SK-N-MC (cell line): ENCODE data around the gene MRPL19.
A peak's percentile ranks its signal among the peaks of the same experiment; 100 is the strongest.
"Not testable (repeated sequence)": the region's sequence is repeated elsewhere in the genome, so short reads cannot be mapped to it uniquely, and the experiment has no call there.

ENCODE experiments used
- DNase-seq: peaks from one replicate; pipeline ENCODE4 v3.0.0-alpha.2; 2011; ENCODE audit warnings: low read depth, low spot score
- H3K27ac ChIP-seq: fragments of 200-600 bp; sonication (generic); 2 replicates; pipeline ENCODE4 v1.5.1; 2016; ENCODE audit warnings: mixed run types
- H3K36me3 ChIP-seq: fragments of 200-600 bp; sonication (generic); 2 replicates; pipeline ENCODE4 v1.6.1; 2017; ENCODE audit warnings: antibody characterized with exemption, low read length, mixed read lengths; ENCODE audit not compliant: insufficient read depth
- H3K4me3 ChIP-seq: fragments of 200-600 bp; sonication (generic); 2 replicates; pipeline ENCODE4 v1.5.1; 2016
- H3K9ac ChIP-seq: fragments of 200-600 bp; sonication (generic); 2 replicates; pipeline ENCODE4 v1.8.0; 2017; ENCODE audit warnings: mixed run types, mixed read lengths; ENCODE audit not compliant: insufficient read length
- H3K9me3 ChIP-seq: fragments of 200-600 bp; sonication (generic); 2 replicates; pipeline ENCODE4 v1.6.1; 2017; ENCODE audit warnings: low read depth, mild to moderate bottlenecking, antibody characterized with exemption, low read length, moderate library complexity, mixed read lengths
- EZH2 ChIP-seq: fragments of 200-600 bp; sonication (generic); IDR thresholded peaks from one replicate; pipeline ENCODE4 v1.6.1; 2017; ENCODE audit warnings: antibody characterized with exemption
- FOXP2 ChIP-seq: optimal IDR thresholded peaks from 2 replicates; pipeline ENCODE3; 2011; ENCODE audit warnings: mild to moderate bottlenecking, moderate library complexity; ENCODE audit not compliant: insufficient read depth; ENCODE audit errors: extremely low read length, control extremely low read depth
- POLR2AphosphoS5 ChIP-seq: IDR thresholded peaks from 2 replicates; pipeline ENCODE4 v1.6.1; 2012; ENCODE audit warnings: mild to moderate bottlenecking, low read depth, low read length, borderline replicate concordance

The MRPL19 gene

GRCh38 chr2:75707901-75708300 is 61.3 kb downstream of the MRPL19 start:
- 0 out of 2 replicates have a peak overlapping the region, but pooled peaks have one; percentile 5 for H3K27ac ChIP-seq
- no peak for DNase-seq
- H3K9me3 ChIP-seq = no peaks in the 10 kb centered on the region
- TF ChIP-seq FOXP2 = no peak
- no peak for TF ChIP-seq POLR2AphosphoS5
- TF ChIP-seq EZH2 = no peak
- peak overlapping the region; percentile 3; the same call in 1 of the 2 replicates for H3K4me3 ChIP-seq
- no peak overlapping the region for H3K9ac ChIP-seq
- peaks cover 47% of the 10 kb centered on the region for H3K36me3 ChIP-seq

GRCh38 chr2:75709297-75709696 is 62.7 kb downstream of the MRPL19 start:
- H3K4me3 ChIP-seq = peak overlapping the region; percentile 96
- H3K27ac ChIP-seq = peak overlapping the region; percentile 11
- DNase-seq = no peak
- peaks cover 34% of the 10 kb centered on the region for H3K36me3 ChIP-seq
- TF ChIP-seq EZH2 (no peak), POLR2AphosphoS5 (no peak)
- peak overlapping the region; percentile 97 for H3K9ac ChIP-seq
- H3K9me3 ChIP-seq = no peaks in the 10 kb centered on the region

DNA sequence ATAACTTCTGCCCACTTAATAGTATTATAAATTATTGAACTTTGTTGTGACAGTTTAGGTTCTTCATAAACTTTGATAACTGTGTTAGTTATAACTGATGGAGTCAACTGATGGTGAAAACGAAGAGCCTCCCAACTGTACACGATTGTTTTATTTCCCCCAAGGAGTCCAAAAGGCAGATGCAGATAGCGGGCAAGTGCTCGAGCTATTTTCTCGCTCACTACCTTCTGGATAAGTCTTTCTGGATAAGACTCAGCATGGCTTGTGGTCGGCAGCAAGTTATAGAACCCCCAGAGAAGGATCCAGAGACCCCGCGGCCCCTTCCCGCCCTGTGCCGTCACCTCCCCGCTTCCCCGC is 63.6 kb downstream of the MRPL19 start:
- peak overlapping the region; percentile 97 for H3K9ac ChIP-seq
- H3K4me3 ChIP-seq = peak overlapping the region; percentile 96
- no peak for TF ChIP-seq POLR2AphosphoS5
- TF ChIP-seq EZH2 = no peak
- TF ChIP-seq FOXP2 = no peak
- H3K9me3 ChIP-seq = no peaks in the 10 kb centered on the region
- peaks cover 25% of the 10 kb centered on the region for H3K36me3 ChIP-seq
- no peak for DNase-seq
- peak overlapping the region; percentile 91 for H3K27ac ChIP-seq

GRCh38 chr2:75710577-75711253 is 64.1 kb downstream of the MRPL19 start, which contains the start of gene GCFC2:
Gene GCFC2 (minus strand): TSS chr2:75710915. CDS start chr2:75710855, 60 bp downstream.
- H3K4me3 ChIP-seq = peak within 1 kb of the TSS; percentile 96
- peak within 1 kb of the TSS; percentile 91 for H3K27ac ChIP-seq
- H3K9ac ChIP-seq = peak within 1 kb of the TSS; percentile 97
- H3K9me3 ChIP-seq = no peaks in the 10 kb centered on the region
- peak; percentile 77 for TF ChIP-seq POLR2AphosphoS5
- no peak for TF ChIP-seq EZH2
- TF ChIP-seq FOXP2 = no peak
- DNase-seq = peak; percentile 68
- H3K36me3 ChIP-seq = peaks cover 23% of the 10 kb centered on the region

DNA sequence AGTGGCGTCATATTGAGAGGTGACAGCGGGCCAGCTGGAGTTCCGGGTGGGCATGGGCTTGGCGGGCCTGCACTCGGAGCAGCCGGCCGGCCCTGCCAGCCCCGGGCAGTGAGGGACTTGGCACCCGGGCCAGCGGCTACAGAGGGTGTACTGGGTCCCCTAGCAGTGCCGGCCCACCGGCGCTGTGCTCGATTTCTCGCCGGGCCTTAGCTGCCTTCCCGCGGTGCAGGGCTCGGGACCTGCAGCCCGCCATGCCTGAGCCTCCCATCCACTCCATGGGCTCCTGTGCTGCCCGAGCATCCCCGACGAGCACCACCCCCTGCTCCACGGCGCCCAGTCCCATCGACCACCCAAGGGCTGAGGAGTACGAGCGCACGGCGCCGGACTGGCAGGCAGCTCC is 65.0 kb downstream of the MRPL19 start:
- Histone ChIP-seq H3K27ac (peak overlapping the region; percentile 91), H3K4me3 (peak overlapping the region; percentile 96), H3K9ac (peak overlapping the region; percentile 97)

DNA sequence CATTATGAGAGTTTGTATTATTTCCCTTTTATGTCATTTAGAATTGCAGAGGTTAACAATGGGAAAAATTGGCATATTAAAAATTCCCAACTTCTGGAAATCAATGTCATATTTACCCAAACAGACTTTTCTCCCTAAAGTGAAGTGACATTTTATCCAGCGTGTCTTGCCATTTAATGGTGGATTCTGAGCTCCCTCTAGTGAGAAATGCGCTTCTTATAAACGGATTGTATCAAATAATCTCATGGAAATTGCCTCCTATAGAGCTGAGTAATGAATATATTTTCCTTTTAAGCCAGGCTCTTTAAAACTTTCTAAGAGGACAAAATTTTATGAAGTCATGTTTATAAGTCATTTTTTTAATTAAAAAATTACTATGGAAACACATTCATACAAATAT is 69.8 kb downstream of the MRPL19 start:
- H3K36me3 ChIP-seq = peaks cover 5% of the 10 kb centered on the region
- DNase-seq = no peak
- H3K9ac ChIP-seq = no peak overlapping the region
- no peak overlapping the region for H3K4me3 ChIP-seq
- TF ChIP-seq EZH2 (no peak), FOXP2 (no peak), POLR2AphosphoS5 (no peak)
- H3K27ac ChIP-seq = no peak overlapping the region
- H3K9me3 ChIP-seq = no peaks in the 10 kb centered on the region

More for the DNA sequence above, 65.0 kb downstream of the MRPL19 start:
- H3K9me3 ChIP-seq, DNase-seq: not testable (repeated sequence)
- H3K36me3 ChIP-seq = peaks cover 15% of the 10 kb centered on the region

DNA sequence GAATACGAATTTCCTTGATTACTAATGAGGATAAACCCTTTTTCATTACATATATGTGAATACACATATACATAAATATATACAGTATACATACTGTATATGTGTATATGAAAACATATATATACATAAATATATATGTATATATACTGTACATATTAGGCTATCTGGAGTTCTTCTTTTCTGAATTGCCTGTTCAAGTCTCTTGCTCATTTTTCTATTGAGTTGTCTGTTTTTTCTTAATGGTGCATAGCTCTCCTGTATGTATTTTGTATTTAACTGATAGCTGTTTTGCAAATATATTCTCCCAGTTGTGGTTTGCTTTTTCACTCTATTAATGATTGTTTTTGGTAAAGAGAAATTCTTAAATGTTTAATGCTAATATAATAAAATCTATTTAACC is 73.0 kb downstream of the MRPL19 start:
- TF ChIP-seq FOXP2 (no peak), EZH2 (no peak), POLR2AphosphoS5 (no peak)
- Histone ChIP-seq H3K4me3 (no peak overlapping the region), H3K9ac (no peak overlapping the region), H3K27ac (no peak overlapping the region), H3K9me3 (no peaks in the 10 kb centered on the region), H3K36me3 (no peaks in the 10 kb centered on the region)
- no peak for DNase-seq

GRCh38 chr2:75720525-75720924 is 73.9 kb downstream of the MRPL19 start:
- Histone ChIP-seq H3K4me3 (no peak overlapping the region), H3K36me3 (no peaks in the 10 kb centered on the region), H3K9ac (no peak overlapping the region), H3K9me3 (no peaks in the 10 kb centered on the region), H3K27ac (no peak overlapping the region)
- TF ChIP-seq POLR2AphosphoS5 = no peak
- no peak for TF ChIP-seq EZH2
- no peak for TF ChIP-seq FOXP2
- no peak for DNase-seq

DNA sequence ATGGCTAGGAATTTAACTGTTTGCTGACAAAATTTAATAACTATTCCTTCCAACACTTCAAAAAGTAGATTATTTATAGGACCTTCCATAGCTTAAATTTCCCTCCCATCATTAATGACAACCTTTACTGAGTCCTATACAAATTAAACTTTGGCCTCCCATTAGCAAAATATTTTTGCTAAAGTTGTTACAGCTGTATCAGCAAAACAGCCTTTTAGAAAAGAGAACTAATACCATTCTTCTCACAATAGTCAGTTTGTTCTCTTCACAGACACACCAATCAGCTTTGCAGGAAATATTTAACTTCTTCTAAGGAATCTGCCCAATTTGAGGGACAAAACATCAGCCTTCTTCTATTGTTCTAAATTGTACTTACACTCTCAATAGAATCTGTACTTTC is 76.1 kb downstream of the MRPL19 start:
- H3K9ac ChIP-seq = no peak overlapping the region
- no peak overlapping the region for H3K4me3 ChIP-seq
- no peak overlapping the region for H3K27ac ChIP-seq
- no peak for DNase-seq
- H3K36me3 ChIP-seq = no peaks in the 10 kb centered on the region
- H3K9me3 ChIP-seq = no peaks in the 10 kb centered on the region
- no peak for TF ChIP-seq POLR2AphosphoS5
- no peak for TF ChIP-seq FOXP2
- no peak for TF ChIP-seq EZH2
